ENCODE data around the gene AHRR. TPM values are rescaled to one million over a fixed set of nuclear protein-coding genes. Genes with fewer than 3 reads are reported as not detected.

AHRR gene
- total and polyA plus RNA-seq, 7 experiments from 2014 or later, result 0.56 to 23.5 (median 1.2) TPM; not detected in 1

- peaks cover 0 to 83% (median 0%) of the 10 kb centered on the region in 3 experiments for H3K36me3 ChIP-seq (ENCODE audit: control insufficient read depth in 2 of 3, insufficient read depth in 3 of 3, low read length in 3 of 3)
- intact Hi-C loops (cut with micrococcal nuclease), result no loop called here
- DNase-seq (no peak), ATAC-seq (no peak)
- no peak overlapping the region for H3K27ac Mint-ChIP-seq
- peaks cover 0 to 27% (median 4%) of the 10 kb centered on the region in 5 donors for H3K36me3 Mint-ChIP-seq
- H3K27ac ChIP-seq (ENCODE audit: low read depth, low read length), result no peak overlapping the region
- H3K9me3 Mint-ChIP-seq, result no peaks in the 10 kb centered on the region
- no peaks in the 10 kb centered on the region for H3K27me3 ChIP-seq (ENCODE audit: control insufficient read depth in 2 of 2, insufficient read depth in 2 of 2, low read length in 2 of 2)
- peaks cover 0 to 7% (median 4%) of the 10 kb centered on the region in 7 donors for H3K4me1 Mint-ChIP-seq
- no peaks in the 10 kb centered on the region for H3K27me3 Mint-ChIP-seq
- no peaks in the 10 kb centered on the region for H3K4me1 ChIP-seq (ENCODE audit: control insufficient read depth in 2 of 2, insufficient read depth in 2 of 2, low read length in 2 of 2)
- ChIA-PET CTCF (no interaction called here), POLR2A (no interaction called here)
- no peaks in the 10 kb centered on the region for H3K9me3 ChIP-seq (ENCODE audit: control insufficient read depth in 2 of 3, low read length in 3 of 3)
- H3K4me3 ChIP-seq (ENCODE audit: low read length), result no peak overlapping the region
- no peak overlapping the region for H3K4me3 Mint-ChIP-seq
Measured at GRCh38 chr5:312845-313244, 8.7 kb upstream of the AHRR start.

GRCh38 chr5:313265-313664 lies 8.2 kb upstream of the AHRR start:
- H3K27ac ChIP-seq (ENCODE audit: low read depth, low read length), result no peak overlapping the region
- H3K4me3 Mint-ChIP-seq, result no peak overlapping the region
- ChIA-PET CTCF (no interaction called here), POLR2A (no interaction called here)
- H3K9me3 Mint-ChIP-seq, result no peaks in the 10 kb centered on the region
- no peaks in the 10 kb centered on the region for H3K4me1 ChIP-seq (ENCODE audit: control insufficient read depth in 2 of 2, insufficient read depth in 2 of 2, low read length in 2 of 2)
- no peaks in the 10 kb centered on the region for H3K27me3 ChIP-seq (ENCODE audit: control insufficient read depth in 2 of 2, insufficient read depth in 2 of 2, low read length in 2 of 2)
- H3K36me3 Mint-ChIP-seq, result peaks cover 0 to 27% (median 4%) of the 10 kb centered on the region in 5 donors
- no peak overlapping the region for H3K27ac Mint-ChIP-seq
- H3K4me1 Mint-ChIP-seq, result peaks cover 0 to 7% (median 4%) of the 10 kb centered on the region in 7 donors
- ATAC-seq (no peak), DNase-seq (no peak)
- H3K9me3 ChIP-seq (ENCODE audit: control insufficient read depth in 2 of 3, low read length in 3 of 3), result no peaks in the 10 kb centered on the region
- peaks cover 0 to 79% (median 0%) of the 10 kb centered on the region in 3 experiments for H3K36me3 ChIP-seq (ENCODE audit: control insufficient read depth in 2 of 3, insufficient read depth in 3 of 3, low read length in 3 of 3)
- intact Hi-C loops (cut with micrococcal nuclease), result no loop called here
- no peak overlapping the region for H3K4me3 ChIP-seq (ENCODE audit: low read length)
- no peaks in the 10 kb centered on the region for H3K27me3 Mint-ChIP-seq

- Mint-ChIP-seq H3K4me3 (no peak overlapping the region), H3K4me1 (peaks cover 0 to 7% (median 4%) of the 10 kb centered on the region in 7 donors), H3K36me3 (peaks cover 0 to 24% (median 4%) of the 10 kb centered on the region in 5 donors), H3K27ac (no peak overlapping the region), H3K27me3 (no peaks in the 10 kb centered on the region), H3K9me3 (no peaks in the 10 kb centered on the region)
- CTCF ChIA-PET, result no interaction called here
- DNase-seq (no peak), ATAC-seq (no peak)
- intact Hi-C loops (cut with micrococcal nuclease), result no loop called here
- Histone ChIP-seq H3K27me3 (ENCODE audit: control insufficient read depth in 2 of 2, insufficient read depth in 2 of 2, low read length in 2 of 2) (no peaks in the 10 kb centered on the region), H3K4me1 (ENCODE audit: control insufficient read depth in 2 of 2, insufficient read depth in 2 of 2, low read length in 2 of 2) (no peaks in the 10 kb centered on the region), H3K9me3 (ENCODE audit: control insufficient read depth in 2 of 3, low read length in 3 of 3) (no peaks in the 10 kb centered on the region), H3K27ac (ENCODE audit: low read depth, low read length) (no peak overlapping the region), H3K4me3 (ENCODE audit: low read length) (no peak overlapping the region), H3K36me3 (ENCODE audit: control insufficient read depth in 2 of 3, insufficient read depth in 3 of 3, low read length in 3 of 3) (peaks cover 0 to 73% (median 0%) of the 10 kb centered on the region in 3 experiments)
- POLR2A ChIA-PET, result no interaction called here
Measured at GRCh38 chr5:313806-314376, 7.6 kb upstream of the AHRR start.

GRCh38 chr5:314676-315487 lies 6.6 kb upstream of the AHRR start:
- CTCF ChIA-PET, result no interaction called here
- no peak for ATAC-seq

DNA sequence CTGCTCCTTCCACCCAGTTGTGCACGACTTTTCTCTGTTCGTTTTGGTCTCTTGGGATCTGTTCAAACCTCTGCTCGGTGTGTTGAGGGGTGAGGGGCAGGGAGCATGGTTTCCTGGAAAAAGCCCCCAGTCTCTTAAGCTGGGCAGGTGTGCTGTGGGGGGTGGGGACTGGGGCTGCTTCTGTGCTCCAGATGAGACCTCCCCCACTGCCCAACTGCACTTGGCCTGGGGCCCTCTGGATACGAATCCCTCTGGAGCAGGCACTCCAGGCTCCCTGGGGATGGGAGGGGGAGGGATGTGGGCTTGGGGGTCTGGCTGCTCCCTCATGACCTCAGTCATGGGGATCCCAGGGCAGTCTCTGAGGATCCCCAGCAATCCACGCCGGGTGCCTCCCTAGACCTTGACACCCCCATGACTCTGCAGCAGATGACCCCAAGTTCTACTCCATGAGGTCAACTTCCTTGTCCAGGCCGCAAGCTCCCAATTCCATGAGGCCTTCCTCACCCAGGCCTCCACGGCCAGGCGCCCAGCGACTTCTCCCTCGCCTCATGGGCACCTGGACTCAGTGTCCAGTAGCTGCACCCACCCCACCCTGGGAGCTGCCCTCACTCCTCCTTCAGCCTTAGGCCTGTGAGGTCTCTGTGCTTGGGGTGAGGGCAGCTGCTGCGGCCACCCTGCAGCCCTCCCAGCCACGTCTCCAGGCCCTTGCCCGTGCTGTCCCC lies 5.9 kb upstream of the AHRR start:
- intact Hi-C loops (cut with micrococcal nuclease), result no loop called here
- Histone ChIP-seq H3K4me3 (ENCODE audit: low read length) (no peak overlapping the region), H3K4me1 (ENCODE audit: control insufficient read depth in 2 of 2, insufficient read depth in 2 of 2, low read length in 2 of 2) (no peaks in the 10 kb centered on the region), H3K36me3 (ENCODE audit: control insufficient read depth in 2 of 3, insufficient read depth in 3 of 3, low read length in 3 of 3) (peaks cover 0 to 60% (median 0%) of the 10 kb centered on the region in 3 experiments), H3K9me3 (ENCODE audit: control insufficient read depth in 2 of 3, low read length in 3 of 3) (no peaks in the 10 kb centered on the region), H3K27me3 (ENCODE audit: control insufficient read depth in 2 of 2, insufficient read depth in 2 of 2, low read length in 2 of 2) (no peaks in the 10 kb centered on the region), H3K27ac (ENCODE audit: low read depth, low read length) (no peak overlapping the region)
- CTCF ChIA-PET, result no interaction called here
- DNase-seq, result no peak
- Mint-ChIP-seq H3K4me1 (peaks cover 0 to 11% (median 8%) of the 10 kb centered on the region in 7 donors), H3K9me3 (no peaks in the 10 kb centered on the region), H3K4me3 (no peak overlapping the region), H3K36me3 (peaks cover 0 to 24% (median 4%) of the 10 kb centered on the region in 5 donors), H3K27ac (peak overlapping the region in 1 of 9 donors; percentile 43), H3K27me3 (peaks cover 5 to 13% (median 11%) of the 10 kb centered on the region in 5 donors)
- POLR2A ChIA-PET, result no interaction called here
- no peak for ATAC-seq

More at GRCh38 chr5:314676-315487, 6.6 kb upstream of the AHRR start:
- Mint-ChIP-seq H3K9me3 (no peaks in the 10 kb centered on the region), H3K27ac (no peak overlapping the region), H3K27me3 (peaks cover 0 to 7% (median 7%) of the 10 kb centered on the region in 5 donors), H3K4me3 (no peak overlapping the region), H3K36me3 (peaks cover 0 to 24% (median 4%) of the 10 kb centered on the region in 5 donors), H3K4me1 (peaks cover 0 to 7% (median 4%) of the 10 kb centered on the region in 7 donors)
- intact Hi-C loops (cut with micrococcal nuclease), result no loop called here
- Histone ChIP-seq H3K4me1 (ENCODE audit: control insufficient read depth in 2 of 2, insufficient read depth in 2 of 2, low read length in 2 of 2) (no peaks in the 10 kb centered on the region), H3K4me3 (ENCODE audit: low read length) (no peak overlapping the region), H3K27me3 (ENCODE audit: control insufficient read depth in 2 of 2, insufficient read depth in 2 of 2, low read length in 2 of 2) (no peaks in the 10 kb centered on the region), H3K36me3 (ENCODE audit: control insufficient read depth in 2 of 3, insufficient read depth in 3 of 3, low read length in 3 of 3) (peaks cover 0 to 68% (median 0%) of the 10 kb centered on the region in 3 experiments), H3K9me3 (ENCODE audit: control insufficient read depth in 2 of 3, low read length in 3 of 3) (no peaks in the 10 kb centered on the region), H3K27ac (ENCODE audit: low read depth, low read length) (no peak overlapping the region)
- POLR2A ChIA-PET, result no interaction called here
- no peak for DNase-seq

GRCh38 chr5:316210-317085 lies 5.1 kb upstream of the AHRR start:
- no peaks in the 10 kb centered on the region for H3K27me3 ChIP-seq (ENCODE audit: control insufficient read depth in 2 of 2, insufficient read depth in 2 of 2, low read length in 2 of 2)
- Mint-ChIP-seq H3K4me3 (no peak overlapping the region), H3K36me3 (peaks cover 0 to 24% (median 4%) of the 10 kb centered on the region in 5 donors), H3K27me3 (peaks cover 6 to 17% (median 12%) of the 10 kb centered on the region in 5 donors), H3K27ac (peak overlapping the region in 1 of 9 donors; percentile 51), H3K9me3 (no peaks in the 10 kb centered on the region), H3K4me1 (peaks cover 0 to 11% (median 9%) of the 10 kb centered on the region in 7 donors)
- no peaks in the 10 kb centered on the region for H3K4me1 ChIP-seq (ENCODE audit: control insufficient read depth in 2 of 2, insufficient read depth in 2 of 2, low read length in 2 of 2)
- no peak for ATAC-seq
- H3K36me3 ChIP-seq (ENCODE audit: control insufficient read depth in 2 of 3, insufficient read depth in 3 of 3, low read length in 3 of 3), result peaks cover 0 to 52% (median 0%) of the 10 kb centered on the region in 3 experiments
- H3K27ac ChIP-seq (ENCODE audit: low read depth, low read length), result no peak overlapping the region
- ChIA-PET POLR2A (no interaction called here), CTCF (no interaction called here)
- intact Hi-C loops (cut with micrococcal nuclease), result no loop called here
- no peak for DNase-seq
- no peak overlapping the region for H3K4me3 ChIP-seq (ENCODE audit: low read length)
- no peaks in the 10 kb centered on the region for H3K9me3 ChIP-seq (ENCODE audit: control insufficient read depth in 2 of 3, low read length in 3 of 3)
